PC-3 (cell line): ENCODE measurements around the gene DHX35.

Experiments used
- EZH2 ChIP-seq: fragments of 300-600 bp; sonication (generic); IDR thresholded peaks from one replicate; pipeline ENCODE4 v1.6.1; 2017; ENCODE audit warnings: antibody characterized with exemption, mild to moderate bottlenecking, low read length; ENCODE audit not compliant: unreplicated experiment
- EZH2phosphoT487 ChIP-seq: fragments of 300-600 bp; sonication (generic); IDR thresholded peaks from 2 replicates; pipeline ENCODE4 v1.6.1; 2018; ENCODE audit warnings: mild to moderate bottlenecking, antibody characterized with exemption, low read length, borderline replicate concordance
- TF ChIP-seq, protein P1 (sequence below): fragments of 300-600 bp; sonication (generic); conservative IDR thresholded peaks from 2 replicates; pipeline ENCODE4 v1.5.1; 2017; ENCODE audit warnings: antibody characterized with exemption, low read depth, mild to moderate bottlenecking, low read length

DNA sequence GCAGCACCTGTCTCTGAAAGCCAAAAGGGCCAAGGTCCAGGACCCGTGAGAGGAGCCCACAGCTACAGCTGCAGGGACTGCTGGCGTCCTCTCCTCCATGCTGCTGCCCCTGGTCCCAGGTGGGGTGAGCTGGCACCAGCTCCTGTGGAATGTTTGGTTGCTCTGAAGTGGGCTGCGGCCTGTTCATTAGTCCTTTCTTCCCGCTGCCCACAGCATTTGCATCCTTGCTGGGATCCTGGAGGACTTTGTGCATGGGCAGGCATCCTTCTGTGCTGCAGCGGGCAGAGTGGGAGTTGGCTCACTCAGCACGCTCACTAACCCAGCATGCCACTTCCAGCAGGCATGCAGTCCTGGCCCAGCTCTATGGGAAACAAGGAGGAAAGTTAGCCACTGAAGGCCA, 76.4 kb downstream of the DHX35 start:
- TF ChIP-seq, protein P1, sequence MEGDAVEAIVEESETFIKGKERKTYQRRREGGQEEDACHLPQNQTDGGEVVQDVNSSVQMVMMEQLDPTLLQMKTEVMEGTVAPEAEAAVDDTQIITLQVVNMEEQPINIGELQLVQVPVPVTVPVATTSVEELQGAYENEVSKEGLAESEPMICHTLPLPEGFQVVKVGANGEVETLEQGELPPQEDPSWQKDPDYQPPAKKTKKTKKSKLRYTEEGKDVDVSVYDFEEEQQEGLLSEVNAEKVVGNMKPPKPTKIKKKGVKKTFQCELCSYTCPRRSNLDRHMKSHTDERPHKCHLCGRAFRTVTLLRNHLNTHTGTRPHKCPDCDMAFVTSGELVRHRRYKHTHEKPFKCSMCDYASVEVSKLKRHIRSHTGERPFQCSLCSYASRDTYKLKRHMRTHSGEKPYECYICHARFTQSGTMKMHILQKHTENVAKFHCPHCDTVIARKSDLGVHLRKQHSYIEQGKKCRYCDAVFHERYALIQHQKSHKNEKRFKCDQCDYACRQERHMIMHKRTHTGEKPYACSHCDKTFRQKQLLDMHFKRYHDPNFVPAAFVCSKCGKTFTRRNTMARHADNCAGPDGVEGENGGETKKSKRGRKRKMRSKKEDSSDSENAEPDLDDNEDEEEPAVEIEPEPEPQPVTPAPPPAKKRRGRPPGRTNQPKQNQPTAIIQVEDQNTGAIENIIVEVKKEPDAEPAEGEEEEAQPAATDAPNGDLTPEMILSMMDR = no peak
- TF ChIP-seq EZH2 (no peak), EZH2phosphoT487 (no peak)
